ENCODE data around the gene MRPS27. TPM values are rescaled to one million over a fixed set of nuclear protein-coding genes. Genes with fewer than 3 reads are reported as not detected.

The MRPS27 gene
- total RNA-seq, 1 donor from 2014 or later = 28.2 TPM

DNA sequence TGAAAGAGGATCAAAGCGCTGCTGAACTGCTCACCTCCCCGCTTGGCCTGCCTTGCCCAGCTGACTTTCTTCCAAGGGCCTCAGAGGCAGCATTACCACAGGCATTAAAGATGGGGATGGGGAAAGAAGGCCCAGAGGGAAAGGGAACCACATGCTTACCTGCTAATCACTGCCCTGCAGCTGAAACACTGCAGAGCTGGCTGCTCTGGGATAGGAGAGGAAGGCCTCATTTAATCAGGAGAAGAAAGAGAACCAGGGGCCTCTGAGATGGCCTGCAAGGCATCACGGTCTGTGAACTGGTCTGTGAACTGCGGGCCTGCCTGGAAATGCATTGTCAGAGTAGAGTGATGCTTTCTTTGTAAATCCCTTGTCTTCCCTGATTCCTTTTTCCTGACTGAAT lies 44.9 kb upstream of the MRPS27 start:
- Histone ChIP-seq H3K27ac (no peak overlapping the region), H3K9me3 (no peaks in the 10 kb centered on the region), H3K27me3 (no peaks in the 10 kb centered on the region), H3K4me3 (no peak overlapping the region), H3K36me3 (peaks cover 4 to 16% of the 10 kb centered on the region in 2 donors), H3K4me1 (peaks cover 0 to 18% of the 10 kb centered on the region in 2 donors)
- intact Hi-C loops (cut with DNase I) = loop anchor here (5.0 to 10.0 kb wide), 3 partner anchors 37 to 480 kb away; partner anchors contain the start of gene TNPO1
- TF ChIP-seq, protein P1, sequence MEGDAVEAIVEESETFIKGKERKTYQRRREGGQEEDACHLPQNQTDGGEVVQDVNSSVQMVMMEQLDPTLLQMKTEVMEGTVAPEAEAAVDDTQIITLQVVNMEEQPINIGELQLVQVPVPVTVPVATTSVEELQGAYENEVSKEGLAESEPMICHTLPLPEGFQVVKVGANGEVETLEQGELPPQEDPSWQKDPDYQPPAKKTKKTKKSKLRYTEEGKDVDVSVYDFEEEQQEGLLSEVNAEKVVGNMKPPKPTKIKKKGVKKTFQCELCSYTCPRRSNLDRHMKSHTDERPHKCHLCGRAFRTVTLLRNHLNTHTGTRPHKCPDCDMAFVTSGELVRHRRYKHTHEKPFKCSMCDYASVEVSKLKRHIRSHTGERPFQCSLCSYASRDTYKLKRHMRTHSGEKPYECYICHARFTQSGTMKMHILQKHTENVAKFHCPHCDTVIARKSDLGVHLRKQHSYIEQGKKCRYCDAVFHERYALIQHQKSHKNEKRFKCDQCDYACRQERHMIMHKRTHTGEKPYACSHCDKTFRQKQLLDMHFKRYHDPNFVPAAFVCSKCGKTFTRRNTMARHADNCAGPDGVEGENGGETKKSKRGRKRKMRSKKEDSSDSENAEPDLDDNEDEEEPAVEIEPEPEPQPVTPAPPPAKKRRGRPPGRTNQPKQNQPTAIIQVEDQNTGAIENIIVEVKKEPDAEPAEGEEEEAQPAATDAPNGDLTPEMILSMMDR (IDR thresholded peaks at IDR 0.05) = no peak
- DNase-seq (ENCODE audit: low spot score in 2 of 2) = no peak

DNA sequence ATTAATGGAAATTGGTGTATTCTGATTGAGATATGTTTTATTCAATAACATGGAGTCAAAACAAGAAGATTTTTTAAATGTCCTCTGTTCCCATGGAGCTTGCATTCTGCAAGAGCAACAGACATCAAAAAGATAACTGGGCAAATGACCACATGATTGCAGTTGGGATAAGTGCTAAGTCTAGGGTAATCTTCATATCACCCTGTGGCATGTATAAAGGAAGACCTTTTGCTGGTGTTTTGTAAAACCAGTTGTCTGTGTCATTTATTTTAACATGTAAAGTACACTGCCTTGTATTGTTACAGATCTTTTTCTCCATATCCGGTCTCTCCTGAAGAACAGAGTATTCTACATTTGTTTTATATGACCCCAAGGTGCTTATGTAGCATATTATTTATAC lies 44.1 kb upstream of the MRPS27 start:
- peaks cover 4 to 21% of the 10 kb centered on the region in 2 donors for H3K36me3 ChIP-seq
- H3K4me1 ChIP-seq = peaks cover 0 to 13% of the 10 kb centered on the region in 2 donors
- no peaks in the 10 kb centered on the region for H3K9me3 ChIP-seq
- TF ChIP-seq, protein P1 (IDR thresholded peaks at IDR 0.05) = no peak
- H3K27ac ChIP-seq = no peak overlapping the region
- no peak for DNase-seq (ENCODE audit: low spot score in 2 of 2)
- H3K4me3 ChIP-seq = no peak overlapping the region
- intact Hi-C loops (cut with DNase I) = loop anchor here (10.0 kb wide), 1 partner anchor 481 kb away; no protein-coding TSS in a partner anchor
- no peaks in the 10 kb centered on the region for H3K27me3 ChIP-seq

DNA sequence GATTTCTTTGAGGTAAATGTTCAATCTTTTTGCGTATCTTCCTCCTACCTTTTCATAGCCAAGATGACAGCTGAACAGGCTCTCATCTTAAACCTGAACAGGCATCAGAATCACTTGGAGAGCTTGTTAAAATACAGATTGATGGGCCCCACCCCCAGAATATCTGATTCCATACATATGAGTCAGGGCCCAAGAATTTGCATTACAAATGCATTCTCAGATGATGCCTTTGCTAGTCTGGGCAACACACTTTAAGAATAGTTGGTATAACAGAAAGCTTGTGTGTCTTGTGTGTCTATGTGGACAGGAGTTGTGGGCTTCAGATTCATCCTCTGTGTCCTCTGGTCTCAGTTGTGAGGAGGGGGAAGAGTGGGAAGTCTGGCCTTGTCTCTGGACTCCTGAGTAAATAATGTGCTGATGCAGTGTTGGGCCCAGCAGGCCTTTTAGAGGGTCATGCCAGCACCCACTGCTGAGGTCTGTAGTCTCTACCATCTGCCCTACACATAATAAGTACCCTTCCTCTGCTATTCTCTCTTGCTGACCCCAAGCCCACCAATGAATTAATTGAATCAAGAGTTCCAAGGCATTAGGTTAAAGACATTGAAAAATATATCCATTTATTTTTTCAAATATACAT lies 43.2 kb upstream of the MRPS27 start:
- no peak for DNase-seq (ENCODE audit: low spot score in 2 of 2)
- Histone ChIP-seq H3K27me3 (no peaks in the 10 kb centered on the region), H3K4me1 (peaks cover 0 to 8% of the 10 kb centered on the region in 2 donors), H3K27ac (no peak overlapping the region), H3K4me3 (no peak overlapping the region), H3K9me3 (no peaks in the 10 kb centered on the region), H3K36me3 (peaks cover 4 to 25% of the 10 kb centered on the region in 2 donors)
- TF ChIP-seq, protein P1 (IDR thresholded peaks at IDR 0.05) = no peak
- intact Hi-C loops (cut with DNase I) = loop anchor here (10.0 kb wide), 1 partner anchor 482 kb away; no protein-coding TSS in a partner anchor

DNA sequence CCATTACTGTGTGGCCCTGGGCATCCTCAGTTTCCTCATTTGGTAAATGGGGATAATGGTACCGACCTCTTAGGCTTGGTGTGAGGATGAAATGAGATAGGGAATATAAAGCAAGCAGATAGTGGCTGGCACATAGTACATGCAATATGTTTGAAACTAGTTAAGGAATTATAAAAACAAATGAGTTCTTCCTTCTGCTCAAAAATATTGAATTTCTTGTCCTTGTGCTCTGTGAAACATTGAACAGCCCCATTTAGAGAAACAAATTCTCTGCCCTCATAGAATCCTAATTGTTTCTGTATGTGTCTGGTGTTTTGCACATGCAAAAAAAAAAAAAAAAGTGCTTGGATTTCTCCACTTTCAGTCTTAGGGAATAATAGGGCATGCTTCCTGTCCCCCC lies 39.8 kb upstream of the MRPS27 start:
- TF ChIP-seq, protein P1 (IDR thresholded peaks at IDR 0.05) = no peak
- H3K4me1 ChIP-seq = no peaks in the 10 kb centered on the region
- peaks cover 4 to 26% of the 10 kb centered on the region in 2 donors for H3K36me3 ChIP-seq
- H3K9me3 ChIP-seq = no peaks in the 10 kb centered on the region
- no peaks in the 10 kb centered on the region for H3K27me3 ChIP-seq
- no peak overlapping the region for H3K27ac ChIP-seq
- intact Hi-C loops (cut with DNase I) = loop anchor here (10.0 kb wide), 1 partner anchor 485 kb away; no protein-coding TSS in a partner anchor
- no peak overlapping the region for H3K4me3 ChIP-seq
- no peak for DNase-seq (ENCODE audit: low spot score in 2 of 2)

DNA sequence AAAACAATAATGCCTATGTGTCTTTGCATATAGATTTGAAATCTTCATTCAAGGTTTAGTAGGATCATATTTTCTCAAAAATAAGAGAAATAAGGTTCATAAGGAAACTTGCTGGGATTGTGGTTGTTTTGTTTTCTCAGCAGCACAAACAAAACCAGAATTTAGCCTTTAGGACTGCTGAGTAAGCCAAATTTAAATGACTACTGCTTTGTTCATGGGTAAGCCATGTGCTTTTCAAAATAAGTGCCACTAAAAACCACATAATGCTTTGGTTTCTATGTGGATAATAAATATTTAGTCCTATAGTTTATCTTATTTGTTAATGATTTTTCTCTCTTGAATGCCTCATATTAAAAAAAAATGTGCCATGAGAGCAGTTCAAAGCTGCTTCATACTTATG lies 38.9 kb upstream of the MRPS27 start:
- H3K4me3 ChIP-seq = no peak overlapping the region
- no peaks in the 10 kb centered on the region for H3K27me3 ChIP-seq
- intact Hi-C loops (cut with DNase I) = no loop called here
- peaks cover 4 to 26% of the 10 kb centered on the region in 2 donors for H3K36me3 ChIP-seq
- TF ChIP-seq, protein P1 (IDR thresholded peaks at IDR 0.05) = no peak
- no peaks in the 10 kb centered on the region for H3K9me3 ChIP-seq
- DNase-seq (ENCODE audit: low spot score in 2 of 2) = no peak
- no peaks in the 10 kb centered on the region for H3K4me1 ChIP-seq
- no peak overlapping the region for H3K27ac ChIP-seq

Measured in ascending aorta (tissue), 2 donors.